Esophagus muscularis mucosa (tissue), 4 donors: ENCODE data around the gene HGD.
"Not testable (repeated sequence)": the region's sequence is repeated elsewhere in the genome, so short reads cannot be mapped to it uniquely, and the experiment has no call there.

Experiments
- EP300 ChIP-seq: sonication (generic); formaldehyde crosslinking; IDR thresholded peaks from one replicate; pipeline ENCODE4 v1.6.1; 2017; ENCODE audit warnings: antibody characterized with exemption
- POLR2A ChIP-seq: fragments of 450-650 bp; IDR thresholded peaks from one replicate; pipeline ENCODE4 v1.6.1; 2017; ENCODE audit warnings: antibody characterized with exemption, moderate library complexity, mild to moderate bottlenecking, low read depth
- POLR2AphosphoS5 ChIP-seq, 2 donors: sonication (generic); formaldehyde crosslinking; IDR thresholded peaks; one replicate each; pipeline ENCODE4 v1.6.1; 2017; ENCODE audit warnings: antibody characterized with exemption in 2 of 2
- TF ChIP-seq, protein P1 (sequence below), 3 experiments: fragments of 200-600 bp in 2 of 3; fragments of 450-650 bp in 1 of 3; sonication (generic) in 2 of 3; IDR thresholded peaks; one replicate each; pipeline ENCODE4 v1.5.1; 2017 to 2019; ENCODE audit warnings: antibody characterized with exemption in 3 of 3, mild to moderate bottlenecking in 2 of 3, moderate library complexity in 1 of 3

DNA sequence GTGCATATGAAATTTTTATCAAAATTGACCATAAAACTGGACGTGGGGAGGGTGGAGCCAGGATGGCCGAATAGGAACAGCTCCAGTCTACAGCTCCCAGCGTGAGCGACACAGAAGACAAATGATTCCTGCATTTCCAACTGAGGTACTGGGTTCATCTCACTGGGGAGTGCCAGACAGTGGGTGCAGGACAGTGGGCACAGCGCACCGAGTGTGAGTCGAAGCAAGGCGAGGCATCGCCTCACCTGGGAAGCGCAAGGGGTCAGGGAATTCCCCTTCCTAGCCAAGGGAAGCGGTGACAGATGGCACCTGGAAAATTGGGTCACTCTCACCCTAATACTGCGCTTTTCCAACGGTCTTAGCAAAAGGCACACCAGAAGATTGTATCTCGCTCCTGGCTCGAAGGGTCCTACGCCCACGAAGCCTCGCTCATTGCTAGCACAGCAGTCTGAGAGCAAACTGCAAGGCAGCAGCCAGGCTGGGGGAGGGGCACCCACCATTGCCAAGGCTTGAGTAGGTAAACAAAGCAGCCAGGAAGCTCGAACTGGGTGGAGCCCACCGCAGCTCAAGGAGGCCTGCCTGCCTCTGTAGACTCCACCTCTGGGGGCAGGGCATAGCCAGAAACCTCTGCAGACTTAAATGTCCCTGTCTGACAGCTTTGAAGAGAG is 37.3 kb upstream of the HGD start:
- TF ChIP-seq EP300; POLR2A; POLR2AphosphoS5 (IDR thresholded peaks at IDR 0.05): not testable (repeated sequence)
- TF ChIP-seq, protein P1, sequence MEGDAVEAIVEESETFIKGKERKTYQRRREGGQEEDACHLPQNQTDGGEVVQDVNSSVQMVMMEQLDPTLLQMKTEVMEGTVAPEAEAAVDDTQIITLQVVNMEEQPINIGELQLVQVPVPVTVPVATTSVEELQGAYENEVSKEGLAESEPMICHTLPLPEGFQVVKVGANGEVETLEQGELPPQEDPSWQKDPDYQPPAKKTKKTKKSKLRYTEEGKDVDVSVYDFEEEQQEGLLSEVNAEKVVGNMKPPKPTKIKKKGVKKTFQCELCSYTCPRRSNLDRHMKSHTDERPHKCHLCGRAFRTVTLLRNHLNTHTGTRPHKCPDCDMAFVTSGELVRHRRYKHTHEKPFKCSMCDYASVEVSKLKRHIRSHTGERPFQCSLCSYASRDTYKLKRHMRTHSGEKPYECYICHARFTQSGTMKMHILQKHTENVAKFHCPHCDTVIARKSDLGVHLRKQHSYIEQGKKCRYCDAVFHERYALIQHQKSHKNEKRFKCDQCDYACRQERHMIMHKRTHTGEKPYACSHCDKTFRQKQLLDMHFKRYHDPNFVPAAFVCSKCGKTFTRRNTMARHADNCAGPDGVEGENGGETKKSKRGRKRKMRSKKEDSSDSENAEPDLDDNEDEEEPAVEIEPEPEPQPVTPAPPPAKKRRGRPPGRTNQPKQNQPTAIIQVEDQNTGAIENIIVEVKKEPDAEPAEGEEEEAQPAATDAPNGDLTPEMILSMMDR (IDR thresholded peaks at IDR 0.05): not testable (repeated sequence)
